K562 (cell line): Measurements from ENCODE around the gene PFN3. TPM values are rescaled to one million over a fixed set of nuclear protein-coding genes. Genes with fewer than 3 reads are reported as not detected.

Experiments
- BCOR ChIP-seq: fragments of 450-650 bp; IDR thresholded peaks from 2 replicates; pipeline ENCODE4 v1.6.1; 2016
- HCFC1 ChIP-seq: IDR thresholded peaks from 2 replicates; pipeline ENCODE4 v1.6.1; 2012; ENCODE audit warnings: low read depth, low read length, improper control_type of control experiment
- MAZ ChIP-seq, 2 experiments: fragments of 450-650 bp in 1 of 2; sonication (generic) in 1 of 2; formaldehyde crosslinking; IDR thresholded peaks in 1 of 2; conservative IDR thresholded peaks in 1 of 2; 2 replicates each; pipeline versions ENCODE4 v1.4.0 to v1.5.0; 2020; ENCODE audit warnings: mild to moderate bottlenecking in 1 of 2, missing genetic modification reagents in 1 of 2
- MECOM ChIP-seq: fragments of 250-450 bp; sonication (Bioruptor Pico); IDR thresholded peaks from 2 replicates; pipeline ENCODE4 v1.8.0; 2022; ENCODE audit warnings: inconsistent platforms
- MTA1 ChIP-seq: fragments of 450-650 bp; IDR thresholded peaks from 2 replicates; pipeline ENCODE4 v1.6.1; 2017; ENCODE audit warnings: borderline replicate concordance
- PKNOX1 ChIP-seq: fragments of 450-650 bp; IDR thresholded peaks from 2 replicates; pipeline ENCODE4 v1.6.1; 2016
- RBM22 ChIP-seq: fragments of 200-400 bp; formaldehyde crosslinking; IDR thresholded peaks from 2 replicates; pipeline ENCODE4 v1.6.1; 2018; ENCODE audit warnings: low read length, low read depth; ENCODE audit not compliant: poor library complexity, severe bottlenecking
- SOX6 ChIP-seq: fragments of 450-650 bp; IDR thresholded peaks from 2 replicates; pipeline ENCODE4 v1.6.1; 2014; ENCODE audit warnings: mild to moderate bottlenecking
- ZBTB1 ChIP-seq: sonication (generic); formaldehyde crosslinking; IDR thresholded peaks from 2 replicates; pipeline ENCODE4 v1.8.1; 2023; ENCODE audit warnings: missing genetic modification reagents, low read depth, mild to moderate bottlenecking, borderline replicate concordance
- ZBTB40 ChIP-seq, 2 experiments: fragments of 450-650 bp in 1 of 2; sonication (generic) in 1 of 2; formaldehyde crosslinking in 1 of 2; IDR thresholded peaks; 2 replicates each; pipeline versions ENCODE4 v1.7.1 to v1.9.0; 2016 to 2022; ENCODE audit warnings: inconsistent platforms in 1 of 2, mild to moderate bottlenecking in 1 of 2, missing genetic modification reagents in 1 of 2
- ZNF263 ChIP-seq: sonication (generic); formaldehyde crosslinking; IDR thresholded peaks from 2 replicates; pipeline ENCODE4 v1.8.0; 2022; ENCODE audit warnings: mild to moderate bottlenecking, missing genetic modification reagents, borderline replicate concordance
- ZNF75A ChIP-seq: fragments of 450-650 bp; formaldehyde crosslinking; IDR thresholded peaks from 2 replicates; pipeline ENCODE4 v1.4.0; 2020; ENCODE audit warnings: mild to moderate bottlenecking
- polyA plus RNA-seq, 8 experiments: library from polyadenylated mRNA; depleted of rRNA in 4 of 8; stranded (reverse) in 5 of 8; unstranded in 3 of 8; fragments of >200 nt; fragmentation: Nextera tagmentation in 2 of 8; fragmentation: Illumina TruSeq in 1 of 8; extraction: Ambion mirVana in 2 of 8; extraction: Trizol in 1 of 8; gene quantifications; 2 replicates each; pipeline versions ENCODE4 v1.2.1 to v1.2.3, GENCODE V29; 2011 to 2014; ENCODE audit warnings: inconsistent platforms in 1 of 8, missing spikeins in 1 of 8
- total RNA-seq, 7 experiments: library from RNA; depleted of rRNA in 6 of 7; stranded (reverse); fragments of >200 nt in 6 of 7; fragmentation: Illumina TruSeq in 2 of 7; extraction: Trizol in 2 of 7; gene quantifications; 2 replicates each; pipeline versions ENCODE4 v1.2.1 to v1.2.3, GENCODE V29; 2011 to 2021; ENCODE audit warnings: low replicate concordance in 1 of 7
- TF ChIP-seq, protein P1 (sequence below): fragments of 450-650 bp; IDR thresholded peaks from 2 replicates; pipeline ENCODE4 v1.6.1; 2016; ENCODE audit warnings: missing biosample characterization, missing genetic modification characterization
- TF ChIP-seq, protein P2 (sequence below): fragments of 450-650 bp; IDR thresholded peaks from 2 replicates; pipeline ENCODE4 v1.6.1; 2016; ENCODE audit warnings: antibody characterized with exemption

Gene PFN3
- total and polyA plus RNA-seq, 9 of the 15 experiments (the other 6 are each of a cell fraction or from before 2014, with no cell fraction given), result not detected

DNA sequence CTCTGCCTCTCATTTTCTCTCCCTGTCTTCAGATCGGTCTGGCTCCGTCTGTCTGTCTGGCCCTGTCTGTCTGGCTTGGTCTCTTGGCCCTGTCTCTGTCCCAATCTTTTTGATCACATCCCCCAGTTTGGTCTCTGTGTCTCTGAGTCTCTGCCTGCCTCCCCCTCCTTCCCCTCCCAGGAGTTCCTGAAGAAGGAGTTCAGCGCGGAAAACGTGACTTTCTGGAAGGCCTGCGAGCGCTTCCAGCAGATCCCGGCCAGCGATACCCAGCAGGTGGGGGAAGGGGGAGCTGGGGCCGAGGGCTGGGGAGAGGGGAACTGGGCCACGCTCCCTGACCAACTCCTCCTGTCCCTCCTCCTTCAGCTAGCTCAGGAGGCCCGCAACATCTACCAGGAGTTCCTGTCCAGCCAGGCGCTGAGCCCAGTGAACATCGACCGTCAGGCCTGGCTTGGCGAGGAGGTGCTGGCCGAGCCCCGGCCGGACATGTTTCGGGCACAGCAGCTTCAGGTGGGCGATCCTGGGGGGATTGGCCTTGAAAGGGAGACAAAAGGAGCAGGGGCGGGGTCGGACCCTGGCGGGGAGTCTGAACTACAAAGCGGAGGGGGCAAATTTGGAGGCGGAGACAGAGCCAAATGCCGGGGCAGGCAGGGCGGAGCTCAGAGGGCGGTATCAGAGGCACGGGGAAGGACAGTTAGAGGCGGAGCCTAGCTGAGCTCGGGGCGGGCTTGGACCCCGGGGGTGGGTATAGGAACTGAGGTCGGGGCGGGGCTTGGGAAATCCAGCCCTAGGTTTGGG, 33.7 kb downstream of the PFN3 start (continued):
- TF ChIP-seq ZBTB40 (IDR thresholded peaks at IDR 0.05) (0 out of 2 replicates have a peak, but pooled peaks have one; percentile 60), ZBTB40 (CRISPR knock-in tag; IDR thresholded peaks at IDR 0.05) (no peak), ZNF75A (CRISPR knock-in tag) (no peak), SOX6 (0 out of 2 replicates have a peak, but pooled peaks have one; percentile 40), HCFC1 (peak; percentile 50), ZBTB1 (CRISPR knock-in tag) (no peak), MECOM (CRISPR knock-in tag) (no peak), RBM22 (peak; percentile 8), MTA1 (0 out of 2 replicates have a peak, but pooled peaks have one; percentile 27), PKNOX1 (peak; percentile 50), MAZ (CRISPR knock-in tag; conservative IDR thresholded peaks at IDR 0.05 in 1 of 2, IDR thresholded peaks at IDR 0.05 in 1 of 2) (peak; percentile 81 to 82; a peak in 3 of 4 replicates), BCOR (peak; percentile 59; the same call in 1 of the 2 replicates), ZNF263 (CRISPR knock-in tag) (peak; percentile 98)
- TF ChIP-seq, protein P1, sequence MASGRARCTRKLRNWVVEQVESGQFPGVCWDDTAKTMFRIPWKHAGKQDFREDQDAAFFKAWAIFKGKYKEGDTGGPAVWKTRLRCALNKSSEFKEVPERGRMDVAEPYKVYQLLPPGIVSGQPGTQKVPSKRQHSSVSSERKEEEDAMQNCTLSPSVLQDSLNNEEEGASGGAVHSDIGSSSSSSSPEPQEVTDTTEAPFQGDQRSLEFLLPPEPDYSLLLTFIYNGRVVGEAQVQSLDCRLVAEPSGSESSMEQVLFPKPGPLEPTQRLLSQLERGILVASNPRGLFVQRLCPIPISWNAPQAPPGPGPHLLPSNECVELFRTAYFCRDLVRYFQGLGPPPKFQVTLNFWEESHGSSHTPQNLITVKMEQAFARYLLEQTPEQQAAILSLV (tag), result 0 out of 2 replicates have a peak, but pooled peaks have one; percentile 38
- TF ChIP-seq, protein P2, sequence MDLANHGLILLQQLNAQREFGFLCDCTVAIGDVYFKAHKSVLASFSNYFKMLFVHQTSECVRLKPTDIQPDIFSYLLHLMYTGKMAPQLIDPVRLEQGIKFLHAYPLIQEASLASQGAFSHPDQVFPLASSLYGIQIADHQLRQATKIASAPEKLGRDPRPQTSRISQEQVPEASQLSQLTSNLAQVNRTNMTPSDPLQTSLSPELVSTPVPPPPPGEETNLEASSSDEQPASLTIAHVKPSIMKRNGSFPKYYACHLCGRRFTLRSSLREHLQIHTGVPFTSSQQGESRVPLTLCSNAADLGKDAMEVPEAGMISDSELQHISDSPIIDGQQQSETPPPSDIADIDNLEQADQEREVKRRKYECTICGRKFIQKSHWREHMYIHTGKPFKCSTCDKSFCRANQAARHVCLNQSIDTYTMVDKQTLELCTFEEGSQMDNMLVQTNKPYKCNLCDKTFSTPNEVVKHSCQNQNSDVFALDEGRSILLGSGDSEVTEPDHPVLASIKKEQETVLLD, result 0 out of 2 replicates have a peak, but pooled peaks have one; percentile 39
